GM12878 (cell line): ENCODE measurements around the gene FAM114A2.

Experiments
- EP300 ChIP-seq, 2 experiments: fragments of 150-350 bp in 1 of 2; IDR thresholded peaks; 2 replicates each; pipeline ENCODE4 v1.6.1; 2011 to 2012; ENCODE audit warnings: low read depth in 2 of 2, low read length in 2 of 2, borderline replicate concordance in 1 of 2, improper control_type of control experiment in 1 of 2, inconsistent platforms in 1 of 2; ENCODE audit not compliant: control insufficient read depth in 1 of 2
- TF ChIP-seq, protein P1 (sequence below): IDR thresholded peaks from 2 replicates; pipeline ENCODE4 v1.6.1; 2012; ENCODE audit warnings: mild to moderate bottlenecking, low read depth, low read length
- TF ChIP-seq, protein P2 (sequence below), 3 experiments: IDR thresholded peaks in 2 of 3; conservative IDR thresholded peaks in 1 of 3; 2 replicates each; pipeline ENCODE4 v1.5.1; 2011; ENCODE audit warnings: low read depth in 3 of 3, low read length in 3 of 3, mild to moderate bottlenecking in 3 of 3, control low read depth in 2 of 3, moderate library complexity in 2 of 3, inconsistent platforms in 1 of 3, mixed read lengths in 1 of 3; ENCODE audit not compliant: control insufficient read depth in 2 of 3, insufficient read depth in 1 of 3; ENCODE audit errors: extremely low read depth in 1 of 3

DNA sequence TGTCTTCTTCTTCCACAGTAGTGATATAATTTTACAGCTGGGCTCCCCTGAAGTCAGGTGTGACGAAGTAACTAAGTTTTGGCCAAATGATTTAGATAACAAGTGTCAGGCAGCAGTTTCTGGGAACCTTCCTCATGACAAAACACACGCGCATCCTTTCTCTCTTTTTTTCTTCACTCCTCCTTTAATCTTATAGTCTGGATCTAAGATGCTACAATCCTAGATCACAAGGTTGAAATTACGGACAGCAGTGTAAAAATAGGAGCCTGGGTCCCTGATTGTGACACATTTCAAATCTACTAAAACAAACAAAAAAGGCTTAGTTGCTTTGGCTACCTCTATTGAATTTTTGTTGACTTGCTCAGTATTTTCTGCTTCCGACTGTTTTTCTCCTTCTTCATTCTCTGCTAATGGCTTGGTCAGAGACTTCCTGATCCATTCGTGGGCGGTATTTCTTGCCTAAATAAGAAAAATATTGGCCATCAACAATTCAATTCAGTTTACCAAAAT, 36.1 kb downstream of the FAM114A2 start:
- TF ChIP-seq, protein P1, sequence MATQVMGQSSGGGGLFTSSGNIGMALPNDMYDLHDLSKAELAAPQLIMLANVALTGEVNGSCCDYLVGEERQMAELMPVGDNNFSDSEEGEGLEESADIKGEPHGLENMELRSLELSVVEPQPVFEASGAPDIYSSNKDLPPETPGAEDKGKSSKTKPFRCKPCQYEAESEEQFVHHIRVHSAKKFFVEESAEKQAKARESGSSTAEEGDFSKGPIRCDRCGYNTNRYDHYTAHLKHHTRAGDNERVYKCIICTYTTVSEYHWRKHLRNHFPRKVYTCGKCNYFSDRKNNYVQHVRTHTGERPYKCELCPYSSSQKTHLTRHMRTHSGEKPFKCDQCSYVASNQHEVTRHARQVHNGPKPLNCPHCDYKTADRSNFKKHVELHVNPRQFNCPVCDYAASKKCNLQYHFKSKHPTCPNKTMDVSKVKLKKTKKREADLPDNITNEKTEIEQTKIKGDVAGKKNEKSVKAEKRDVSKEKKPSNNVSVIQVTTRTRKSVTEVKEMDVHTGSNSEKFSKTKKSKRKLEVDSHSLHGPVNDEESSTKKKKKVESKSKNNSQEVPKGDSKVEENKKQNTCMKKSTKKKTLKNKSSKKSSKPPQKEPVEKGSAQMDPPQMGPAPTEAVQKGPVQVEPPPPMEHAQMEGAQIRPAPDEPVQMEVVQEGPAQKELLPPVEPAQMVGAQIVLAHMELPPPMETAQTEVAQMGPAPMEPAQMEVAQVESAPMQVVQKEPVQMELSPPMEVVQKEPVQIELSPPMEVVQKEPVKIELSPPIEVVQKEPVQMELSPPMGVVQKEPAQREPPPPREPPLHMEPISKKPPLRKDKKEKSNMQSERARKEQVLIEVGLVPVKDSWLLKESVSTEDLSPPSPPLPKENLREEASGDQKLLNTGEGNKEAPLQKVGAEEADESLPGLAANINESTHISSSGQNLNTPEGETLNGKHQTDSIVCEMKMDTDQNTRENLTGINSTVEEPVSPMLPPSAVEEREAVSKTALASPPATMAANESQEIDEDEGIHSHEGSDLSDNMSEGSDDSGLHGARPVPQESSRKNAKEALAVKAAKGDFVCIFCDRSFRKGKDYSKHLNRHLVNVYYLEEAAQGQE, result no peak
- TF ChIP-seq, protein P2, sequence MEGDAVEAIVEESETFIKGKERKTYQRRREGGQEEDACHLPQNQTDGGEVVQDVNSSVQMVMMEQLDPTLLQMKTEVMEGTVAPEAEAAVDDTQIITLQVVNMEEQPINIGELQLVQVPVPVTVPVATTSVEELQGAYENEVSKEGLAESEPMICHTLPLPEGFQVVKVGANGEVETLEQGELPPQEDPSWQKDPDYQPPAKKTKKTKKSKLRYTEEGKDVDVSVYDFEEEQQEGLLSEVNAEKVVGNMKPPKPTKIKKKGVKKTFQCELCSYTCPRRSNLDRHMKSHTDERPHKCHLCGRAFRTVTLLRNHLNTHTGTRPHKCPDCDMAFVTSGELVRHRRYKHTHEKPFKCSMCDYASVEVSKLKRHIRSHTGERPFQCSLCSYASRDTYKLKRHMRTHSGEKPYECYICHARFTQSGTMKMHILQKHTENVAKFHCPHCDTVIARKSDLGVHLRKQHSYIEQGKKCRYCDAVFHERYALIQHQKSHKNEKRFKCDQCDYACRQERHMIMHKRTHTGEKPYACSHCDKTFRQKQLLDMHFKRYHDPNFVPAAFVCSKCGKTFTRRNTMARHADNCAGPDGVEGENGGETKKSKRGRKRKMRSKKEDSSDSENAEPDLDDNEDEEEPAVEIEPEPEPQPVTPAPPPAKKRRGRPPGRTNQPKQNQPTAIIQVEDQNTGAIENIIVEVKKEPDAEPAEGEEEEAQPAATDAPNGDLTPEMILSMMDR (IDR thresholded peaks at IDR 0.05 in 2 of 3, conservative IDR thresholded peaks at IDR 0.05 in 1 of 3; ENCODE audit: control insufficient read depth in 2 of 3, extremely low read depth in 1 of 3, insufficient read depth in 1 of 3, low read depth in 3 of 3, low read length in 3 of 3), result no peak
- TF ChIP-seq EP300 (IDR thresholded peaks at IDR 0.05; ENCODE audit: borderline replicate concordance in 1 of 2, control insufficient read depth in 1 of 2, low read depth in 2 of 2, low read length in 2 of 2), result no peak
